ENCODE results near the gene BACE2. TPM values are rescaled to one million over a fixed set of nuclear protein-coding genes. Genes with fewer than 3 reads are reported as not detected.
"Not testable (repeated sequence)": the region's sequence is repeated elsewhere in the genome, so short reads cannot be mapped to it uniquely, and the experiment has no call there.

BACE2 gene
- total RNA-seq, 1 donor, result 85.8 TPM

DNA sequence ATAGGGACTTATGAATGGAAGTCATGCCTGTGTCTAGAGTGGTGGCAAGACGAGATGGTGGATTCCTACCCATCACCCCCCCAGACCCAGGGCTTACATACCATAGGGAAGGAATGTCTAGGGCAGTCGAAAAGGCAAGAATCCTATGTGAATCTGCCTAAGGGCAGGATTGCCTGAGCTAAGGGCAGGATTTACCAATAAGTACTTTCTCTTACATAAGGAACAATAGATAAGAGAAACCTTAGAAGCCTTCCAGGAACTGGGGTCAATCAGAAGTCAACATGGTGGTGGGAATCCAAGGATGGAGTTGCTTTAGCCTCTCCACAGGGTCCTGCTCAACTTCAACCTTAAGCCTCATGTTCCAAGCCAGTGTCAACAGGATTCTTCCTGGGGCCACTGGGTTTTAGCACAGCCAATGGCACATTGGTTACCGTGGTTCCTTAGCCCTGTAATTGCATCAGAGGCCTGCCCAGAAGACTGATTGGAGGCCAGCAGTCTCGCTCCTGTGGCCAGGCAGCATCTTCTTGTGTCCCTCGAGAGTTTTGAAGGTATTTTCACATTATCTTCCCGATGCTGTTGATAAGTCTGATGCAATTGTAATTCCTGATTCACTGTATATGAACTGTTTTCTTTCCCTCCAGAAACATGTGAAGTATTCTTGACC is 20.7 kb downstream of the BACE2 start:
- peak overlapping the region; percentile 5 for H3K27ac ChIP-seq (ENCODE audit: low read depth, low read length)
- H3K4me3 ChIP-seq (ENCODE audit: insufficient read depth, low read length), result no peak overlapping the region
- peaks cover 6% of the 10 kb centered on the region for H3K4me1 ChIP-seq (ENCODE audit: insufficient read depth, low read length)
- H2AFZ ChIP-seq (ENCODE audit: low read length), result no peak overlapping the region
- H3K27me3 ChIP-seq (ENCODE audit: insufficient read depth, low read length), result no peaks in the 10 kb centered on the region
- no peaks in the 10 kb centered on the region for H3K9me3 ChIP-seq (ENCODE audit: low read depth, low read length)
- H3K4me2 ChIP-seq (ENCODE audit: insufficient read depth, low read length), result no peak overlapping the region
- peak; percentile 58 for DNase-seq (ENCODE audit: insufficient read length, low spot score, missing footprints)
- TF ChIP-seq, protein P1, sequence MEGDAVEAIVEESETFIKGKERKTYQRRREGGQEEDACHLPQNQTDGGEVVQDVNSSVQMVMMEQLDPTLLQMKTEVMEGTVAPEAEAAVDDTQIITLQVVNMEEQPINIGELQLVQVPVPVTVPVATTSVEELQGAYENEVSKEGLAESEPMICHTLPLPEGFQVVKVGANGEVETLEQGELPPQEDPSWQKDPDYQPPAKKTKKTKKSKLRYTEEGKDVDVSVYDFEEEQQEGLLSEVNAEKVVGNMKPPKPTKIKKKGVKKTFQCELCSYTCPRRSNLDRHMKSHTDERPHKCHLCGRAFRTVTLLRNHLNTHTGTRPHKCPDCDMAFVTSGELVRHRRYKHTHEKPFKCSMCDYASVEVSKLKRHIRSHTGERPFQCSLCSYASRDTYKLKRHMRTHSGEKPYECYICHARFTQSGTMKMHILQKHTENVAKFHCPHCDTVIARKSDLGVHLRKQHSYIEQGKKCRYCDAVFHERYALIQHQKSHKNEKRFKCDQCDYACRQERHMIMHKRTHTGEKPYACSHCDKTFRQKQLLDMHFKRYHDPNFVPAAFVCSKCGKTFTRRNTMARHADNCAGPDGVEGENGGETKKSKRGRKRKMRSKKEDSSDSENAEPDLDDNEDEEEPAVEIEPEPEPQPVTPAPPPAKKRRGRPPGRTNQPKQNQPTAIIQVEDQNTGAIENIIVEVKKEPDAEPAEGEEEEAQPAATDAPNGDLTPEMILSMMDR (IDR thresholded peaks at IDR 0.05; ENCODE audit: extremely low read depth, low read depth, low read length), result no peak
- H3K36me3 ChIP-seq (ENCODE audit: insufficient read depth, low read length), result no peaks in the 10 kb centered on the region
- peaks cover 36% of the 10 kb centered on the region for H3K79me2 ChIP-seq (ENCODE audit: insufficient read depth, low read length)
- H4K20me1 ChIP-seq (ENCODE audit: insufficient read depth, low read length), result peaks cover 19% of the 10 kb centered on the region

DNA sequence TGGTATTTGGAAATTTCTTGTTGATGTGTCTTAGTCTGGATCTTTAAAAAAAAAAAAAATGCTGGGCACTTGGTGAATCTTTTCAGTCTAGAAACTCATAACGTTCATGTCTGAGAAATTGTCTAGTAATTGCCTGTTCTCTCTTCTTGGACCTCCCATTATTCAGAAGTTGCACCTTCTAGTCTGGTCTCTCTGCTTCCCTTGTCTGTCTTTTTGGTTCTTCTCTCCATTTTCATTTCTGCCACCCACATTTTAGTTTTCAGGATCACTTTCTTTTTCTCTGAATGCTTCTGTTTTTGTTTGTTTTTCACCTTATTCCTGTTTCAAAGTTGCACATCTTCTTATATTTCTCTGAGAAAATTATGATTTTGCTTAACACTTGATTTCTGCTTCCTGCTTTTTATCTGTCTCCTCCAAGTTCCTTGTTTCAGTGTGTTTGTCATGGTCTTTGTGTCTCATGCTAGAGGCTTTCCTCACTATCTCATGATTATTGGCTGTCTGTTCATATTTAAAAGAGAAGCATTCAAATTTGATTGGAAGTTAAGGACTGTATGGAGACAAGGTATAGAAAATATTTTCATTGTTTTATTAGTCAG is 21.3 kb downstream of the BACE2 start:
- peaks cover 5% of the 10 kb centered on the region for H3K4me1 ChIP-seq (ENCODE audit: insufficient read depth, low read length)

DNA sequence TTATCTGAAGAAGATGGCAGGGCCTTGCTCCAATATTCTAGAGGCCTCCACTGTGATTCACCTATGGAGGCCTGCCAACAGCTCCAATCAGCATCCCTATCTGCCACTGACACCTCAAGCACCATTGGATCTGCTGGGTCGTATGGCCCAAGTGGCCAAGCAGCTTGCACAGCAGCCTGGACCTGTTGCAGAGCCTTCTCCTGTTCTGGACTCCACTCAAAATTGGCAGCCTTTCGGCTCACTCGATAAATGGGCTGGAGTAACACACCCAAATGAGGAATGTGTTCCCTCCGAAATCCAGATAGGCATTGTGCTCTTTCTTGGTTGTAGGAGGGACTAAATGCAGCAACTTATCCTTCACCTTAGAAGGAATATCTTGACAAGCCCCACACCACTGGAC is 24.6 kb downstream of the BACE2 start:
- not testable (repeated sequence) for H3K27ac ChIP-seq (ENCODE audit: low read depth, low read length); H3K9me3 ChIP-seq (ENCODE audit: low read depth, low read length); DNase-seq (ENCODE audit: insufficient read length, low spot score, missing footprints); H2AFZ ChIP-seq (ENCODE audit: low read length); H3K4me2 ChIP-seq (ENCODE audit: insufficient read depth, low read length); H3K27me3 ChIP-seq (ENCODE audit: insufficient read depth, low read length); H3K36me3 ChIP-seq (ENCODE audit: insufficient read depth, low read length); H4K20me1 ChIP-seq (ENCODE audit: insufficient read depth, low read length); H3K4me3 ChIP-seq (ENCODE audit: insufficient read depth, low read length); H3K4me1 ChIP-seq (ENCODE audit: insufficient read depth, low read length)
- peaks cover 22% of the 10 kb centered on the region for H3K79me2 ChIP-seq (ENCODE audit: insufficient read depth, low read length)

More for the DNA sequence above, 21.3 kb downstream of the BACE2 start:
- Histone ChIP-seq H3K27ac (ENCODE audit: low read depth, low read length) (no peak overlapping the region), H3K4me2 (ENCODE audit: insufficient read depth, low read length) (no peak overlapping the region), H2AFZ (ENCODE audit: low read length) (no peak overlapping the region), H3K4me3 (ENCODE audit: insufficient read depth, low read length) (no peak overlapping the region), H3K79me2 (ENCODE audit: insufficient read depth, low read length) (peaks cover 36% of the 10 kb centered on the region), H4K20me1 (ENCODE audit: insufficient read depth, low read length) (peaks cover 13% of the 10 kb centered on the region), H3K36me3 (ENCODE audit: insufficient read depth, low read length) (no peaks in the 10 kb centered on the region), H3K27me3 (ENCODE audit: insufficient read depth, low read length) (no peaks in the 10 kb centered on the region), H3K9me3 (ENCODE audit: low read depth, low read length) (no peaks in the 10 kb centered on the region)
- DNase-seq (ENCODE audit: insufficient read length, low spot score, missing footprints), result no peak
- TF ChIP-seq, protein P1 (IDR thresholded peaks at IDR 0.05; ENCODE audit: extremely low read depth, low read depth, low read length), result no peak

DNA sequence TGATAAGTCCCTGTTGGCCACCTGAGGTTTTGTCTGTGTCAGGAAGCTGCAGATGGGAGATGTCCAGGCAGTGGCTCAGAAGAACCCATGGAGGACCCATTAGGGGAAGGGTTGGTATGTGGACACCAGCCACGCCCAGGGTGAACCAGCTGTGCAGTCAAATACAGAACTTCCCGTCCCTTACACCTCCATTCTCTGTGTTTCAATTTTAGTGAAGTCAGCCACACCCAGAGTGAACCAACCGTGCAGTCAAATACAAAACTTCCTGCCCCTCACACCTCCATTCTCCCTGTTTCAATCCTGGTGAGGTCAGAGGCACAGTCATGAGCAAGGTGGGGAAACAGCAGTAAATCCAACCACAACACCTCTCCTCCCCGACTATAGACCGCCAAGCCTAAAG is 27.4 kb downstream of the BACE2 start:
- Histone ChIP-seq H3K9me3 (ENCODE audit: low read depth, low read length) (no peaks in the 10 kb centered on the region), H2AFZ (ENCODE audit: low read length) (no peak overlapping the region), H3K4me3 (ENCODE audit: insufficient read depth, low read length) (no peak overlapping the region), H3K36me3 (ENCODE audit: insufficient read depth, low read length) (no peaks in the 10 kb centered on the region), H3K27me3 (ENCODE audit: insufficient read depth, low read length) (no peaks in the 10 kb centered on the region), H3K27ac (ENCODE audit: low read depth, low read length) (no peak overlapping the region), H3K79me2 (ENCODE audit: insufficient read depth, low read length) (peaks cover 16% of the 10 kb centered on the region), H3K4me1 (ENCODE audit: insufficient read depth, low read length) (no peaks in the 10 kb centered on the region), H3K4me2 (ENCODE audit: insufficient read depth, low read length) (no peak overlapping the region), H4K20me1 (ENCODE audit: insufficient read depth, low read length) (peaks cover 11% of the 10 kb centered on the region)
- TF ChIP-seq, protein P1 (IDR thresholded peaks at IDR 0.05; ENCODE audit: extremely low read depth, low read depth, low read length), result no peak
- peak; percentile 48 for DNase-seq (ENCODE audit: insufficient read length, low spot score, missing footprints)
